OCI-LY7 (cell line): ENCODE measurements around the gene SNRK. TPM values are rescaled to one million over a fixed set of nuclear protein-coding genes. Genes with fewer than 3 reads are reported as not detected.

ENCODE experiments used
- BruUV-seq: library from RNA; stranded (reverse); fragments of 400-500 nt; replicated peaks from 2 replicates; lab custom pipeline; 2021; lab: Mats Ljungman, UMichigan
- CTCF ChIA-PET: fragments of 300-600 bp; sonication (Branson Sonifier 250); formaldehyde crosslinking; loops from one replicate; lab custom pipeline; 2022; ENCODE audit warnings: antibody characterized with exemption; ENCODE audit not compliant: unreplicated experiment; lab: Charles Lee
- POLR2A ChIA-PET: fragments of 300-600 bp; sonication (Branson Sonifier 250); formaldehyde crosslinking; loops from one replicate; lab custom pipeline; 2022; ENCODE audit warnings: antibody characterized with exemption; lab: Charles Lee
- DNase-seq: peaks from one replicate; pipeline ENCODE4 v3.0.0-alpha.2; 2015; ENCODE audit warnings: low spot score
- H2AFZ ChIP-seq: fragments of 200-600 bp; sonication (generic), shearing (Covaris generic); 2 replicates; pipeline ENCODE4 v1.6.1; 2014; ENCODE audit warnings: mild to moderate bottlenecking, antibody characterized with exemption, low read length, moderate library complexity
- H3K27ac ChIP-seq: fragments of 200-600 bp; sonication (generic); 2 replicates; pipeline ENCODE4 v1.5.1; 2014; ENCODE audit warnings: mixed run types, low read depth, mild to moderate bottlenecking, moderate library complexity, low read length, inconsistent platforms; ENCODE audit not compliant: poor library complexity, severe bottlenecking
- H3K36me3 ChIP-seq: fragments of 200-600 bp; sonication (generic); 2 replicates; pipeline ENCODE4 v1.6.1; 2014; ENCODE audit warnings: mild to moderate bottlenecking, antibody characterized with exemption, low read length, moderate library complexity, mixed read lengths; ENCODE audit not compliant: insufficient read depth
- H3K4me1 ChIP-seq: fragments of 200-600 bp; sonication (generic); 2 replicates; pipeline ENCODE4 v1.5.1; 2014; ENCODE audit warnings: mild to moderate bottlenecking, low read length; ENCODE audit not compliant: insufficient read depth, poor library complexity, severe bottlenecking
- H3K4me2 ChIP-seq: fragments of 200-600 bp; sonication (generic); 2 replicates; pipeline ENCODE4 v1.6.1; 2014; ENCODE audit warnings: mild to moderate bottlenecking, low read length
- H3K4me3 ChIP-seq: fragments of 200-600 bp; sonication (generic); 2 replicates; pipeline ENCODE4 v1.5.1; 2014; ENCODE audit warnings: mild to moderate bottlenecking, low read depth, low read length; ENCODE audit not compliant: poor library complexity, severe bottlenecking
- H3K79me2 ChIP-seq: fragments of 200-600 bp; sonication (generic); 2 replicates; pipeline ENCODE4 v1.6.1; 2016; ENCODE audit warnings: low read depth, mild to moderate bottlenecking, low read length, moderate library complexity, mixed read lengths; ENCODE audit not compliant: insufficient read depth
- H3K9me2 ChIP-seq: fragments of 200-600 bp; sonication (generic); 2 replicates; pipeline ENCODE4 v1.6.1; 2016; ENCODE audit warnings: mild to moderate bottlenecking, low read length, mixed read lengths; ENCODE audit not compliant: insufficient read depth
- H3K9me3 ChIP-seq: fragments of 200-600 bp; sonication (generic); 2 replicates; pipeline ENCODE4 v1.6.1; 2014; ENCODE audit warnings: mild to moderate bottlenecking, mixed run types, low read length, mixed read lengths
- H4K20me1 ChIP-seq: fragments of 200-600 bp; sonication (generic); 2 replicates; pipeline ENCODE4 v1.6.1; 2014; ENCODE audit warnings: mild to moderate bottlenecking, antibody characterized with exemption, low read length, moderate library complexity, mixed read lengths; ENCODE audit not compliant: insufficient read depth
- CTCF ChIP-seq: fragments of 200-600 bp; sonication (generic); conservative IDR thresholded peaks from 2 replicates; pipeline ENCODE4 v1.5.1; 2014; ENCODE audit warnings: mild to moderate bottlenecking, antibody characterized with exemption, low read length, moderate library complexity, mixed read lengths
- EZH2phosphoT487 ChIP-seq: fragments of 200-600 bp; sonication (generic); IDR thresholded peaks from 2 replicates; pipeline ENCODE4 v1.6.1; 2018; ENCODE audit warnings: low read depth, borderline replicate concordance, mild to moderate bottlenecking, mixed run types, antibody characterized with exemption, low read length, moderate library complexity, mixed read lengths
- intact Hi-C: fragments of 100-400 bp; cut with micrococcal nuclease; formaldehyde crosslinking; loops from one replicate; pipeline ENCODE4 v1.10.0; 2022; ENCODE audit not compliant: unreplicated experiment
- total RNA-seq, 2 experiments: library from RNA; depleted of rRNA in 1 of 2; stranded (reverse); fragments of >200 nt in 1 of 2; shearing (Covaris generic) in 1 of 2; gene quantifications; 2 replicates each; pipeline ENCODE4 v1.2.3, GENCODE V29; 2014 to 2022

The SNRK gene
- total RNA-seq, 2 experiments from 2014 or later = 15.5 TPM

- no TSS peak for BruUV-seq
- no peak overlapping the region for H3K4me3 ChIP-seq
- no peak overlapping the region for H3K27ac ChIP-seq
- H3K9me3 ChIP-seq = no peaks in the 10 kb centered on the region
- no peaks in the 10 kb centered on the region for H3K9me2 ChIP-seq
- ChIA-PET CTCF (no interaction called here), POLR2A (interaction anchor here (1.6 kb wide), 1 partner anchor 13 kb away, joined by 6 read pairs; no protein-coding TSS in a partner anchor)
- DNase-seq = no peak
- intact Hi-C loops = no loop called here
- no peak overlapping the region for H3K4me2 ChIP-seq
- no peaks in the 10 kb centered on the region for H4K20me1 ChIP-seq
- H3K4me1 ChIP-seq = no peaks in the 10 kb centered on the region
- no peak overlapping the region for H2AFZ ChIP-seq
- H3K36me3 ChIP-seq = peaks cover 78% of the 10 kb centered on the region
- H3K79me2 ChIP-seq = no peaks in the 10 kb centered on the region
- TF ChIP-seq CTCF = no peak
- TF ChIP-seq EZH2phosphoT487 = no peak
These were observed 59.5 kb downstream of the SNRK start for GRCh38 chr3:43345877-43346276.

GRCh38 chr3:43346978-43347749, 60.8 kb downstream of the SNRK start:
- H3K4me2 ChIP-seq = no peak overlapping the region
- no TSS peak for BruUV-seq
- no peak for DNase-seq
- H3K36me3 ChIP-seq = peaks cover 70% of the 10 kb centered on the region
- H4K20me1 ChIP-seq = no peaks in the 10 kb centered on the region
- H3K27ac ChIP-seq = no peak overlapping the region
- no peaks in the 10 kb centered on the region for H3K4me1 ChIP-seq
- no peak overlapping the region for H3K4me3 ChIP-seq
- no peaks in the 10 kb centered on the region for H3K9me2 ChIP-seq
- POLR2A ChIA-PET = interaction anchor here (0.6 kb wide), 1 partner anchor 203 kb away, joined by 3 read pairs; no protein-coding TSS in a partner anchor
- intact Hi-C loops = no loop called here
- no peaks in the 10 kb centered on the region for H3K79me2 ChIP-seq
- 0 out of 2 replicates have a peak, but pooled peaks cover 1% of the 10 kb centered on the region for H3K9me3 ChIP-seq
- H2AFZ ChIP-seq = no peak overlapping the region
- TF ChIP-seq CTCF = no peak
- no peak for TF ChIP-seq EZH2phosphoT487
- CTCF ChIA-PET = no interaction called here

GRCh38 chr3:43347774-43348173, 61.4 kb downstream of the SNRK start:
- Histone ChIP-seq H3K9me2 (no peaks in the 10 kb centered on the region), H3K79me2 (no peaks in the 10 kb centered on the region), H3K4me3 (no peak overlapping the region), H2AFZ (no peak overlapping the region), H3K4me1 (no peaks in the 10 kb centered on the region), H3K36me3 (peaks cover 64% of the 10 kb centered on the region), H3K4me2 (no peak overlapping the region), H3K27ac (no peak overlapping the region), H4K20me1 (no peaks in the 10 kb centered on the region), H3K9me3 (peaks cover 6% of the 10 kb centered on the region; the same call in 1 of the 2 replicates)
- POLR2A ChIA-PET = interaction anchor here (0.6 kb wide), 1 partner anchor 95 kb away, joined by 3 read pairs; no protein-coding TSS in a partner anchor
- DNase-seq = no peak
- intact Hi-C loops = no loop called here
- no peak for TF ChIP-seq EZH2phosphoT487
- TF ChIP-seq CTCF = no peak
- CTCF ChIA-PET = no interaction called here
- no TSS peak for BruUV-seq
